22Rv1 (cell line): ENCODE data around the gene NIPBL.

ENCODE experiments used
- H3K27ac ChIP-seq: fragments of 450-650 bp; 2 replicates; pipeline ENCODE4 v1.5.1; 2017
- CTCF ChIP-seq: fragments of 450-650 bp; IDR thresholded peaks from 2 replicates; pipeline ENCODE4 v1.5.1; 2017; ENCODE audit warnings: mild to moderate bottlenecking
- ZFX ChIP-seq: fragments of 450-650 bp; IDR thresholded peaks from 2 replicates; pipeline ENCODE4 v1.6.1; 2017; ENCODE audit warnings: antibody characterized with exemption, borderline replicate concordance

Gene NIPBL

GRCh38 chr5:36934740-36935356 is 58.3 kb downstream of the NIPBL start:
- TF ChIP-seq ZFX: no peak
- TF ChIP-seq CTCF: no peak
- no peak overlapping the region for H3K27ac ChIP-seq

- no peak overlapping the region for H3K27ac ChIP-seq
- no peak for TF ChIP-seq CTCF
- no peak for TF ChIP-seq ZFX
These were observed 59.2 kb downstream of the NIPBL start for GRCh38 chr5:36935805-36936204.

DNA sequence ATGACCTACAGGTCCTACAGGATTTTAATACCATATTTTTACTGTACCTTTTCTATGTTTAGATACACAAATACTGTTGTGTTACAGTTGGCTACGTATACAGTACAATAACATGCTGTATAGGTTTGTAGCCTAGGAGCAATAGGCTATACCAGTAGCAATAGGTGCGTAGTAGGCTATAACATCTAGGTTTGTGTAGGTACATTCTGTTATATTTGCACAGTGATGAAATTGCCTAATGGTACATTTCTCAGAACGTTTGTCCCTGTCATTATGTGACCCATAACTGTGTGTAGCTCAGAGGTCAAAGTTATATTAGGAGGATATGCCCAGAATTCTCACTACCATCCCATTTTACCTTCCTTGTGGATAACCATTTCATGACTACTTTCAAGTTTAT is 59.7 kb downstream of the NIPBL start:
- H3K27ac ChIP-seq: no peak overlapping the region
- TF ChIP-seq CTCF: no peak
- TF ChIP-seq ZFX: no peak

DNA sequence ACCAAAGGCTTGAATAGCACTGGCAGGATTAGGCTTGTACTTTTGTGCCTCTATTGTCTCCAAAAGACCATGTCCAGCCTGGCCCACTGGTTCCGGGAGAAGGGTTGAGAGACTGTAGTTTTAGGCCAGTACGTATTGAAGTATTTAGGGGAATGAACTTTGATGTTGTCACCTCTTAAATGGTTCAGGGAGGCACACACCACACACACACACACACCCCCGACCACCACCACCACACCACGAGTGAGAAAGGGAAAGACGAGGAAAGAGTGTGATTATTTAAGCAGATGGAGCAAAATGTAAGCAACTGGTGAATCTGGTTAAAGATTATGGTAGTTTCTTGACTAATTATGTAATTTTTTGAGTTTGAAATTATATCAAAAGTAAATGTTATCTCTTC is 61.6 kb downstream of the NIPBL start:
- TF ChIP-seq CTCF: no peak
- H3K27ac ChIP-seq: no peak overlapping the region

- no peak overlapping the region for H3K27ac ChIP-seq
These were observed 63.6 kb downstream of the NIPBL start for GRCh38 chr5:36939969-36940858.

DNA sequence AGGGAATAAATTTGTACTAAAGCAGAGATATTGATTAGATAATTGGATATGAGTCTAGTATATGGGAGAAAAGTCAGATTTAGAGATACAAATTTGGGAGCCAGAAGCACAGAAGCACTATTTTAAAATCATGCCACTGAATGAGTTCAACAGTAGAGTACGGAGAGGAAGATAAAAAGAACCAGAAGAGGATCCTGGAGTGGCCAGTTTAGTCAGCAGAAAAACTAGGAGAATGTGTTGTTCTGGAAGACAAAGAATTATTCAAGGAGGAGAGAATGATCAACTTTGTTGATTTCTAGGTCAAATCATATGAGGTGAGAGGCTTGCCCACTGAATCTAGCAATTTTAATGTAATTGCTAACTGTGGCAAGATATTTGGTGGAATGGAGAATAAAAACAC is 67.0 kb downstream of the NIPBL start:
- no peak overlapping the region for H3K27ac ChIP-seq
- TF ChIP-seq ZFX: no peak
- no peak for TF ChIP-seq CTCF

More at GRCh38 chr5:36939969-36940858, 63.6 kb downstream of the NIPBL start:
- TF ChIP-seq CTCF (no peak), ZFX (no peak)

DNA sequence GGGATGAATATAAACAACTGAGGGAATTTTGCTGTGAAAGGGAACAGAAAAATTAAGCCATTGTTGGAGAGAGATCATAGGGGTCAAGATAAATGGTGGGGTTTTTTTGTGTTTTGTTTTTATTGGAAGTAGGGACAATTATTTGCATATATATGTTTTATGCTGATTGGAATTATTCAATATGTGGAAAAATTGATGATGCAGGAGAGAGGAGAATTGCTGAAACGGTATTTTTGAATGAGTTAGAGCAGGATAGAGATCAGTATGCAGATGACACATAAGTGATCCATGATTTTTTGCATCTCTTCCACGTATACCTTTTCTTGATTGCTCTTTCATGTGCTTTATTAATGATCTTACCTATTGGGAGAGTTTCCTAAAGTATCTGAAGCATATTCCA is 67.5 kb downstream of the NIPBL start:
- no peak overlapping the region for H3K27ac ChIP-seq
- TF ChIP-seq CTCF (no peak), ZFX (no peak)
